Liver (tissue), 9 donors: ENCODE data around the gene ZMYM2. TPM values are rescaled to one million over a fixed set of nuclear protein-coding genes. Genes with fewer than 3 reads are reported as not detected.

ENCODE experiments used
- DNase-seq: peaks from one replicate; pipeline ENCODE4 v3.0.0-alpha.2; 2017; ENCODE audit warnings: low spot score
- H3K27ac ChIP-seq, 2 donors: one replicate each; pipeline ENCODE4 v1.7.0; 2013; ENCODE audit warnings: inconsistent platforms in 2 of 2, low read length in 2 of 2, control low read depth in 1 of 2, low read depth in 1 of 2, mild to moderate bottlenecking in 1 of 2
- H3K27me3 ChIP-seq, 4 donors: one replicate each; pipeline versions ENCODE4 v1.6.1 to v1.7.0; 2013; ENCODE audit warnings: low read length in 3 of 4, inconsistent platforms in 1 of 4, mild to moderate bottlenecking in 1 of 4, moderate library complexity in 1 of 4; ENCODE audit not compliant: control insufficient read depth in 4 of 4, insufficient read depth in 4 of 4
- H3K36me3 ChIP-seq, 4 donors: one replicate each; pipeline versions ENCODE4 v1.6.1 to v1.7.0; 2013; ENCODE audit warnings: low read length in 3 of 4, mild to moderate bottlenecking in 3 of 4, low read depth in 1 of 4, moderate library complexity in 1 of 4; ENCODE audit not compliant: control insufficient read depth in 4 of 4, insufficient read depth in 3 of 4
- H3K4me1 ChIP-seq, 4 donors: one replicate each; pipeline versions ENCODE4 v1.6.1 to v1.7.0; 2013; ENCODE audit warnings: low read length in 3 of 4, mild to moderate bottlenecking in 3 of 4, moderate library complexity in 1 of 4; ENCODE audit not compliant: control insufficient read depth in 4 of 4, insufficient read depth in 4 of 4
- H3K4me3 ChIP-seq, 3 donors: one replicate each; pipeline versions ENCODE4 v1.6.1 to v1.7.0; 2013; ENCODE audit warnings: low read length in 3 of 3, control low read depth in 1 of 3, low read depth in 1 of 3, mild to moderate bottlenecking in 1 of 3
- H3K9ac ChIP-seq, 2 donors: one replicate each; pipeline ENCODE4 v1.7.0; 2013; ENCODE audit warnings: low read length in 2 of 2, mild to moderate bottlenecking in 2 of 2, moderate library complexity in 2 of 2, control low read depth in 1 of 2, low read depth in 1 of 2
- H3K9me3 ChIP-seq, 4 donors: one replicate each; pipeline versions ENCODE4 v1.6.1 to v1.7.0; 2013; ENCODE audit warnings: low read length in 3 of 4; ENCODE audit not compliant: control insufficient read depth in 4 of 4
- ATF3 ChIP-seq: IDR thresholded peaks from 2 replicates; pipeline ENCODE4 v1.6.1; 2016; ENCODE audit warnings: antibody characterized with exemption
- CTCF ChIP-seq: fragments of 150-350 bp; IDR thresholded peaks from 2 replicates; pipeline ENCODE4 v1.5.1; 2017; ENCODE audit warnings: improper control_type of control experiment, low read depth, low read length; ENCODE audit not compliant: missing input control
- EGR1 ChIP-seq, 2 donors: IDR thresholded peaks; 2 replicates each; pipeline ENCODE4 v1.6.1; 2016 to 2018; ENCODE audit warnings: antibody characterized with exemption in 2 of 2, low read depth in 2 of 2
- FOXA1 ChIP-seq: IDR thresholded peaks from 2 replicates; pipeline ENCODE4 v1.6.1; 2016; ENCODE audit warnings: antibody characterized with exemption
- FOXA2 ChIP-seq: IDR thresholded peaks from 2 replicates; pipeline ENCODE4 v1.6.1; 2016; ENCODE audit warnings: antibody characterized with exemption
- HNF4A ChIP-seq, 2 donors: conservative IDR thresholded peaks; 2 replicates each; pipeline ENCODE4 v1.6.1; 2016; ENCODE audit warnings: antibody characterized with exemption in 2 of 2, mild to moderate bottlenecking in 2 of 2
- HNF4G ChIP-seq: IDR thresholded peaks from 2 replicates; pipeline ENCODE4 v1.6.1; 2016; ENCODE audit warnings: antibody characterized with exemption
- JUND ChIP-seq, 2 donors: IDR thresholded peaks; 2 replicates each; pipeline ENCODE4 v1.6.1; 2016; ENCODE audit warnings: antibody characterized with exemption in 2 of 2
- MAX ChIP-seq: IDR thresholded peaks from 2 replicates; pipeline ENCODE4 v1.6.1; 2016; ENCODE audit warnings: antibody characterized with exemption
- NR2F2 ChIP-seq: IDR thresholded peaks from 2 replicates; pipeline ENCODE4 v1.6.1; 2016; ENCODE audit warnings: antibody characterized with exemption
- RAD21 ChIP-seq, 2 donors: IDR thresholded peaks; 2 replicates each; pipeline ENCODE4 v1.6.1; 2016; ENCODE audit warnings: antibody characterized with exemption in 2 of 2, mild to moderate bottlenecking in 2 of 2
- SP1 ChIP-seq: IDR thresholded peaks from 2 replicates; pipeline ENCODE4 v1.6.1; 2018; ENCODE audit warnings: antibody characterized with exemption, mild to moderate bottlenecking
- TAF1 ChIP-seq: conservative IDR thresholded peaks from 2 replicates; pipeline ENCODE4 v1.6.1; 2016; ENCODE audit warnings: antibody characterized with exemption, mild to moderate bottlenecking
- YY1 ChIP-seq: IDR thresholded peaks from 2 replicates; pipeline ENCODE4 v1.6.1; 2016; ENCODE audit warnings: antibody characterized with exemption, mild to moderate bottlenecking
- ZBTB33 ChIP-seq: IDR thresholded peaks from 2 replicates; pipeline ENCODE4 v1.6.1; 2016; ENCODE audit warnings: antibody characterized with exemption
- WGBS: extraction: QIAGEN DNeasy Blood & Tissue Kit; methylation state at CpG from one replicate; pipeline ENCODE4 v1.1.7; 2013; 5-methylcytosine and 5-hydroxymethylcytosine counted together
- polyA plus RNA-seq, 2 donors: library from polyadenylated mRNA; stranded (reverse) in 1 of 2; unstranded in 1 of 2; fragments of 200-250 nt in 1 of 2; fragments of >200 nt in 1 of 2; fragmentation: Nextera tagmentation in 1 of 2; extraction: Ambion mirVana in 1 of 2; gene quantifications; one replicate each; pipeline versions ENCODE4 v1.2.1 to v1.2.3, GENCODE V29; 2013 to 2015
- total RNA-seq, 2 donors: library from RNA; depleted of rRNA; stranded (reverse); fragments of >200 nt; gene quantifications; one replicate each; pipeline ENCODE4 v1.2.3, GENCODE V29; 2014
- donor health status: healthy.
- donor health status: healthy.
- donor health status: healthy.
- donor health status: healthy.
- donor health status: healthy.

ZMYM2 gene
- total and polyA plus RNA-seq, 4 donors = 8.7 to 40.8 (median 18.5) TPM

- no peak overlapping the region for H3K9ac ChIP-seq
- H3K36me3 ChIP-seq = peaks cover 7 to 20% (median 10%) of the 10 kb centered on the region in 4 donors
- DNase-seq = no peak
- H3K27me3 ChIP-seq = no peaks in the 10 kb centered on the region
- no peaks in the 10 kb centered on the region for H3K9me3 ChIP-seq
- no peak overlapping the region for H3K4me3 ChIP-seq
- no peaks in the 10 kb centered on the region for H3K4me1 ChIP-seq
- 95% methylated on average over 2 of the region's 2 CpGs for WGBS
- TF ChIP-seq YY1 (no peak), EGR1 (IDR thresholded peaks at IDR 0.05; ENCODE audit: low read depth in 2 of 2) (no peak), RAD21 (IDR thresholded peaks at IDR 0.05) (no peak), ATF3 (no peak), HNF4A (conservative IDR thresholded peaks at IDR 0.05) (no peak), CTCF (no peak), TAF1 (no peak), FOXA2 (no peak), NR2F2 (no peak)
- H3K27ac ChIP-seq = no peak overlapping the region
Observed at GRCh38 chr13:20054586-20054985, 96.1 kb downstream of the ZMYM2 start.

GRCh38 chr13:20057214-20057613, 98.7 kb downstream of the ZMYM2 start:
- H3K36me3 ChIP-seq = peaks cover 11 to 35% (median 26%) of the 10 kb centered on the region in 4 donors
- H3K4me1 ChIP-seq = no peaks in the 10 kb centered on the region
- TF ChIP-seq SP1 = no peak
- no peak overlapping the region for H3K4me3 ChIP-seq
- H3K9ac ChIP-seq = no peak overlapping the region
- H3K9me3 ChIP-seq = no peaks in the 10 kb centered on the region
- H3K27me3 ChIP-seq = no peaks in the 10 kb centered on the region
- DNase-seq = no peak
- no peak overlapping the region for H3K27ac ChIP-seq
- WGBS = 97% methylated on average over 7 of the region's 7 CpGs

GRCh38 chr13:20057963-20058362, 99.4 kb downstream of the ZMYM2 start:
- DNase-seq = no peak
- Histone ChIP-seq H3K4me1 (no peaks in the 10 kb centered on the region), H3K9me3 (no peaks in the 10 kb centered on the region), H3K27ac (no peak overlapping the region), H3K27me3 (no peaks in the 10 kb centered on the region), H3K36me3 (peaks cover 11 to 40% (median 29%) of the 10 kb centered on the region in 4 donors), H3K4me3 (no peak overlapping the region), H3K9ac (no peak overlapping the region)
- TF ChIP-seq MAX (no peak), TAF1 (no peak), HNF4A (conservative IDR thresholded peaks at IDR 0.05) (no peak), FOXA1 (no peak), RAD21 (IDR thresholded peaks at IDR 0.05) (peak in 1 of 2 donors; percentile 23), HNF4G (no peak), ZBTB33 (no peak), JUND (IDR thresholded peaks at IDR 0.05) (no peak)
- WGBS = 95% methylated on average over 1 of the region's 1 CpG
